Measurements from ENCODE around the gene TMEM132D.

DNA sequence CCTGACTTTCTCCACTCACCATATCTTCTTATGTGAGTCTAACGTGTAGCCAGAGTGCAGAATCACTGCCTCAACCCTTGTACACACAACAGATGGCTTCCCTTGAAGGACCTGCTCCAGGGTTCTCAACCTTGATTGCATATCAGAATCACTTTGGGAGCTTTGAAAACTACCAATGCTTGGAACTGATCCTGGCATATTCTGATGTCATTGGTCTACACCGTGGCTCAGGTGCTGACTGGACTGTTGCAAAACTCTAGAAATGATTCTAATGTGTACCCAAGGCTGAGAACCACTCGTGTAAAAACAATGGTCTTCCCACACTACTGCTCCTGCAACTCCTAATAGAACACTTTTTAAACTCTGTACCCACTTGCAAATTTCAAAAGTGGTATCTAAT, 18.5 kb downstream of the TMEM132D start:
- no peak for TF ChIP-seq CTCF (IDR thresholded peaks at IDR 0.05)
- TF ChIP-seq EZH2 (IDR thresholded peaks at IDR 0.05): no peak
- TF ChIP-seq EZH2phosphoT487 (IDR thresholded peaks at IDR 0.05): no peak
